ENCODE results near the gene ANAPC16.

ANAPC16 gene

GRCh38 chr10:72235544-72236279 is 19.9 kb downstream of the ANAPC16 start:
- no peak overlapping the region for H2AFZ ChIP-seq (ENCODE audit: low read depth, low read length)
- TF ChIP-seq CTCF (IDR thresholded peaks at IDR 0.05; ENCODE audit: borderline replicate concordance, extremely low read depth, low read length, poor library complexity, severe bottlenecking) (no peak), EZH2 (IDR thresholded peaks at IDR 0.05; ENCODE audit: borderline replicate concordance, low read depth, low read length, severe bottlenecking) (no peak)
- H3K4me3 ChIP-seq (ENCODE audit: low read depth in 1 of 2, low read length in 2 of 2): no peak overlapping the region
- H3K79me2 ChIP-seq (ENCODE audit: insufficient read depth, low read length): peaks cover 8% of the 10 kb centered on the region
- H3K4me2 ChIP-seq (ENCODE audit: insufficient read depth, low read length): no peak overlapping the region
- no peak for DNase-seq
- peaks cover 60% of the 10 kb centered on the region for H3K36me3 ChIP-seq (ENCODE audit: insufficient read depth, low read length)
- no peak for ATAC-seq (ENCODE audit: insufficient read depth, low read depth)
- H3K9me3 ChIP-seq (ENCODE audit: insufficient read depth, low read length, severe bottlenecking): no peaks in the 10 kb centered on the region
- H3K4me1 ChIP-seq (ENCODE audit: insufficient read depth, low read length): no peaks in the 10 kb centered on the region
- no peaks in the 10 kb centered on the region for H3K27me3 ChIP-seq (ENCODE audit: insufficient read depth, low read length, poor library complexity)
- no peaks in the 10 kb centered on the region for H4K20me1 ChIP-seq (ENCODE audit: insufficient read depth, low read length)
- no peak overlapping the region for H3K9ac ChIP-seq (ENCODE audit: low read depth, low read length)
- H3K27ac ChIP-seq (ENCODE audit: low read length): no peak overlapping the region

- H3K79me2 ChIP-seq (ENCODE audit: insufficient read depth, low read length): no peaks in the 10 kb centered on the region
Measured at GRCh38 chr10:72238392-72239175, 22.8 kb downstream of the ANAPC16 start.

GRCh38 chr10:72239409-72239808 is 23.6 kb downstream of the ANAPC16 start:
- Histone ChIP-seq H3K79me2 (ENCODE audit: insufficient read depth, low read length) (no peaks in the 10 kb centered on the region), H3K4me1 (ENCODE audit: insufficient read depth, low read length) (peaks cover 5% of the 10 kb centered on the region; the same call in 1 of the 2 replicates), H3K4me3 (ENCODE audit: low read depth in 1 of 2, low read length in 2 of 2) (no peak overlapping the region), H4K20me1 (ENCODE audit: insufficient read depth, low read length) (no peaks in the 10 kb centered on the region), H3K27me3 (ENCODE audit: insufficient read depth, low read length, poor library complexity) (no peaks in the 10 kb centered on the region), H3K27ac (ENCODE audit: low read length) (0 out of 2 replicates have a peak overlapping the region, but pooled peaks have one; percentile 1), H3K9me3 (ENCODE audit: insufficient read depth, low read length, severe bottlenecking) (no peaks in the 10 kb centered on the region), H2AFZ (ENCODE audit: low read depth, low read length) (no peak overlapping the region), H3K4me2 (ENCODE audit: insufficient read depth, low read length) (no peak overlapping the region), H3K36me3 (ENCODE audit: insufficient read depth, low read length) (peaks cover 36% of the 10 kb centered on the region), H3K9ac (ENCODE audit: low read depth, low read length) (no peak overlapping the region)
- DNase-seq: no peak
- TF ChIP-seq CTCF (IDR thresholded peaks at IDR 0.05; ENCODE audit: borderline replicate concordance, extremely low read depth, low read length, poor library complexity, severe bottlenecking) (no peak), EZH2 (IDR thresholded peaks at IDR 0.05; ENCODE audit: borderline replicate concordance, low read depth, low read length, severe bottlenecking) (no peak)
- no peak for ATAC-seq (ENCODE audit: insufficient read depth, low read depth)

More at GRCh38 chr10:72238392-72239175, 22.8 kb downstream of the ANAPC16 start:
- H3K4me2 ChIP-seq (ENCODE audit: insufficient read depth, low read length): no peak overlapping the region
- ATAC-seq (ENCODE audit: insufficient read depth, low read depth) (no peak), DNase-seq (no peak)
- no peak overlapping the region for H3K9ac ChIP-seq (ENCODE audit: low read depth, low read length)
- H3K4me3 ChIP-seq (ENCODE audit: low read depth in 1 of 2, low read length in 2 of 2): no peak overlapping the region
- H2AFZ ChIP-seq (ENCODE audit: low read depth, low read length): no peak overlapping the region
- peaks cover 41% of the 10 kb centered on the region for H3K36me3 ChIP-seq (ENCODE audit: insufficient read depth, low read length)
- H3K27ac ChIP-seq (ENCODE audit: low read length): no peak overlapping the region
- H3K9me3 ChIP-seq (ENCODE audit: insufficient read depth, low read length, severe bottlenecking): no peaks in the 10 kb centered on the region
- H3K4me1 ChIP-seq (ENCODE audit: insufficient read depth, low read length): peaks cover 5% of the 10 kb centered on the region; the same call in 1 of the 2 replicates
- TF ChIP-seq CTCF (IDR thresholded peaks at IDR 0.05; ENCODE audit: borderline replicate concordance, extremely low read depth, low read length, poor library complexity, severe bottlenecking): no peak
- no peak for TF ChIP-seq EZH2 (IDR thresholded peaks at IDR 0.05; ENCODE audit: borderline replicate concordance, low read depth, low read length, severe bottlenecking)
- H4K20me1 ChIP-seq (ENCODE audit: insufficient read depth, low read length): no peaks in the 10 kb centered on the region
- no peaks in the 10 kb centered on the region for H3K27me3 ChIP-seq (ENCODE audit: insufficient read depth, low read length, poor library complexity)

Measured in DND-41 (cell line).